NCI-H774 (cell line): ENCODE data around the gene HIF3A.

Experiments used
- DNase-seq: peaks from one replicate; lab custom pipeline; 2025; lab: John Stamatoyannopoulos, UW

HIF3A gene

DNA sequence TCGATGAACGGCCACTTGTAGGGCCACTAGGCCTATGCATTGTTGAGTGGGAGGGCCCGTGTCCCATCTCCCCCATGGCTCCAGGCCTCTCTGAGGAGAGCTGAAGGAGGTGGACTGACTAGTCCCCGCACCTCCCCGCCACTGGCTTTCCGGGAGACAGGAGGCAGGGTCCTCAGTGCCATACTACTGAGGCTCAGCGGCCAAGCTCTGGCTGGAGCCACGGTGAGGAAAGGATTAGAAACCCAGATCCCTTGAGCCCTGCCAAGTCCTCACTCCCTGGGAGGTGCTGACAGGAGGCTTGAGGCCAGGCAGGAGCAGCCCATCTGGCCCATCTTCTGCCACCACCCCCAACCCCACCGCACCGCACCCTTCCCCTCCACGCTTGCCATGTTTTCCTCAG, 87.6 kb downstream of the HIF3A start:
- no peak for DNase-seq

DNA sequence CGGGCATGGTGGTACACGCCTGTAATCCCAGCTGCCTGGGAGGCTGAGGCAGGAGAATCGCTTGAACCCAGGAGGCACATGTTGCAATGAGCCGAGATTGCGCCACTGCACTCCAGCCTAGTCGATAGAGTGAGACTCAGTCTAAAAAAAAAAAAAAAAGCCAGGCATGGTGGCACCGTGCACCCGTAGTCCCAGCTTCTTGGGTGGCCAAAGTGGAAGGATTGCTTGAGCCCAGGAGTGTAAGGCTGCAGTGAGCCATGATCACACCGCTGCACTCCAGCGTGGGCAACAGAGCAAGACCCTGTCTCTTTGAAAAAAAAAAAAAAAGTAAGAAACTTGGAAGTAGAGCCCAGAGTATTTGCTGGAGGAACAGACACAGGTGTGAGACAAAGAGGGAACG, 88.8 kb downstream of the HIF3A start:
- no peak for DNase-seq

DNA sequence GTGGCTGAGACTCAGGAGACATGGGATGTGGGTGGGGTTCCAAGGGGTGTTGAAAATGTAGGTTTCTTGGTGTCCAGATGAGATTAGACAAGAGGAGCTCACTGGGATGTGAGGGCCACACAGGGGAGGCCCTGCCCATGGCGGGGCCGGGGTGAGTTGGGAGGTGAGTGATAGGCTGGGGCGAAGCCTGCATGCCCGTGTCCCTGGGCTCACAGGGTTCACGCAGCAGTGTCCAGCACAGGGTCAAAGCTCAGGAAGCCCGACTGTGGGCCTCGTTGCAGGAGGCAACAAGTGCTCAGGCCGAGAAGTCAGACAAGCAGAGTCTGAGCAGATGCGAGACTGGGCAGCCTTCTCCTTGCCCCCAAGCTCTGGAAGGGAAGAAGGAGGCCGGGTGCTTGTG, 89.3 kb downstream of the HIF3A start:
- DNase-seq = no peak

DNA sequence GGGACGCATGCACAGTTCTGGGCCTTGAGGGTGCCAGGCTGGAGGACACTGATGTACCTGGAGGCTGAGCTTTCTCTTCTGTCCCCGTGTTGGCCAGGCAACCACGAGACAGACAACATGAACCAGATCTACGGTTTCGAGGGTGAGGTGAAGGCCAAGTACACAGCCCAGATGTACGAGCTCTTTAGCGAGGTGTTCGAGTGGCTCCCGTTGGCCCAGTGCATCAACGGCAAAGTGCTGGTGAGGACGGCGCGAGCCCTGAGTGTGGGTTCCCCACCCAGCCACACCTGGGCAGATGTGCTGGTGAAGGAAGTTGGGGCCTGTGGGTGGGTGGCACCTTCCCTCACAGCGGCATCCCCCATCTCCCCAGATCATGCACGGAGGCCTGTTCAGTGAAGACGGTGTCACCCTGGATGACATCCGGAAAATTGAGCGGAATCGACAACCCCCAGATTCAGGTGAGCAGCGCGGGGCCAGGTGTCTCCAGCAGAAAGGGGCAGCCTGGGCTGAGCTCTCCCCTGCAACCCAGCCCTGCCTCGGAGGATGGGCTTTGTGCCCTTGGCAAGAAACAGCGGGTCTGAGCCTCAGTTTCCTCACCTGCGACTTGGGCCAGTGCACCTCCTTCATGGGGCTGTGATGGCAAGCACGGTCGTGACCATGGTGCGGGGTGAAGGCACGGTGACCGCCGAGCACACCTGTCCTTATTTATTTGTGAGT, 90.3 kb downstream of the HIF3A start:
- DNase-seq = no peak

DNA sequence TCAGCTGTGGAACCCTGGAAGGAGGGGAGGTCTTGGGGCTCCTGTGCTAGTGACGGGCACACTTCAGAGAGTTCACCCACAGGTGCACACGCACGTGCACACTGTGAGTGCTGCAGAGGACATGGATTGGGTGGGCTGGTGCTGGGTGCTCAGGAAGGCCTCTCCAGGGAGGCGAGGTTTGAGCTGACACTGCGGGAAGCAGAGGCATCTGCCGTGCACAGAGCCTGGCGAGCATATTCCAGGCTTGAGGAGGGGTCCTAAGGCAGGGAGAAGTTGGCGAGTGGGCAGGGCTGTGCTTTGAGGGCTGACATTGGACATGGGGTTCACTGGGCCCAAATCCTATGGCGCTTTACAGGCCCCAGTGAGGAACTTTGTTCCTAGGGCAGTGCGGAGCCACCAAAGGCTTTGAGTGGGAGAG, 90.9 kb downstream of the HIF3A start:
- DNase-seq = no peak

DNA sequence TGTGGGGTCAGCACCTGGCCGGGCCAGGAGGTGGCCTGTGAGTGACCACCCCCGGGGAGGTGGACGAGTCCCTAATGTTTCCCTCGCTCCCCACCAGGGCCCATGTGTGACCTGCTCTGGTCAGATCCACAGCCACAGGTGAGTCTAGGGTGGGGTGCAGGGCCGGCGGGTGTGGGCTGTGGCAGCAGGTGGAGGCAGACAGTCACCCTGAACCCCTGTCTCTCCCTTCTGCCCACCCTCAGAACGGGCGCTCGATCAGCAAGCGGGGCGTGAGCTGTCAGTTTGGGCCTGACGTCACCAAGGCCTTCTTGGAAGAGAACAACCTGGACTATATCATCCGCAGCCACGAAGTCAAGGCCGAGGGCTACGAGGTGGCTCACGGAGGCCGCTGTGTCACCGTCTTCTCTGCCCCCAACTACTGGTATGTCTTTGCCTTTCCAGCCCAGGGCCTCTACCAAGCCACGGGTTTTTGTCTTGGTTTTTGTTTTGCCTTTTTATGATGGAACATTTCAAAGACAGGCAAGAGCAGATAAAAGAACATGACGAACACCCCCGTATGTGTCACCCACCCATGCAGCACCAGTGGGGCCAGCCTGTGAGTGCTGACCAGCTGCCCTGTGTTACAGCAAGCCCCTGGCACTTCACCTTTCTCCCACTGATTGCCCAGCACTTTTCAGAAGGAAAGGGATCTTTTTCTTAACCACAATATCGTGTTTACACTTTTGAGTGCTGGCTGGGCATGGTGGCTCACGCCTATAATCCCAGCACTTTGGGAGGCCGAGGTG, 91.7 kb downstream of the HIF3A start:
- DNase-seq = no peak

DNA sequence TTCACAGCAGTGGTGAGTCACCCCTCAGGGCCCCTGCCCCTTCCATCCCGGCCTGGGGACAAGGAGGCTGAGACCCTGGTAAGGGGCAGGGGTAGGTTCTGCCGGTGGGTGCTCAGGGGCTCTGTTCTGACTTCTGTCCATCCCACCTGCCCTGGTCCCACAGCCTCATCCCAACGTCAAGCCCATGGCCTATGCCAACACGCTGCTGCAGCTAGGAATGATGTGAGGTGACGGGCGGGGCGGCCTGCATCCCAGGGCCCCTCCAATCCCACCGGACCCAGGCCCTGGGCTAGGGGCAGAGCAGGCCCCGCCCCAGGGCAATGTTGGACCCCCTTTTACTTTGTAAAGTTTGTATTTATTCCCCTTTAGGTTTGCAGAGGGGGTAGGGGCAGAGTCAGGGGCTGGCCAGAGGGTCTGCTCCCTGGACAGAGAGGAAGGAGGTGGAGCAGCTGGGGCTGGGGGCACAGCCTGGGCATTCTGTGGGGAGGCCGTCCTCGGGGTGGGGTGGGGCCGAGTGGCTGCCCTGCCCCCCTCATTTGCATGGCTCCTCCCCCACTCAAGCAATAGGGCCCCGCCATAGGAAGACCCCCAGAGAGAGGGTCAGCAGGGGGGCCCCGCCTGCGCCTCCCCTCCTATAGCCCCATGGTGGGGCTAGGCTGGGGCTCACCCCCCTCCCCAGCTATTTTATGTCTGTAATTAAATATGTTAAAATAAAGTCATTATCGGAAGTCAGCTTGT, 93.4 kb downstream of the HIF3A start:
- no peak for DNase-seq

DNA sequence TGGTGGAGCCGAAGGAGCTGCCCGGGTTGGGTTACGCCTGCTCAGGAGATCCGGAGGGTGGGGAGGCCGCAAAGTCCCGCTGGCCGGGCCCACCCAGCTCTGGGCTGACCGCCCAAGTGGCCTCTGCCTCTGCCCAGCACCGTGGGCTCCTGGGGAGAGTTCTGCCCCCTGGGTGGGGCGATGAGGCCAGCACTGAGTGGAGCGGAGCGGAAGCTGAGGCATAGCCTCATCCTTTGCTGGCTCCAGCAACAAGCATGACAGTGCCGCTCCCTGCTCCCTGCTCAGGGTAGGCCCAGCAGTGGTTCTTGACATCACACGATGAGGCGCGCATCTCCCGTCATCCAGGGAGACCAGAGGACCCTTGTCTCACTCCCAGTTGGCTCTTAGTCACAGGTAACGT, 94.0 kb downstream of the HIF3A start:
- no peak for DNase-seq

DNA sequence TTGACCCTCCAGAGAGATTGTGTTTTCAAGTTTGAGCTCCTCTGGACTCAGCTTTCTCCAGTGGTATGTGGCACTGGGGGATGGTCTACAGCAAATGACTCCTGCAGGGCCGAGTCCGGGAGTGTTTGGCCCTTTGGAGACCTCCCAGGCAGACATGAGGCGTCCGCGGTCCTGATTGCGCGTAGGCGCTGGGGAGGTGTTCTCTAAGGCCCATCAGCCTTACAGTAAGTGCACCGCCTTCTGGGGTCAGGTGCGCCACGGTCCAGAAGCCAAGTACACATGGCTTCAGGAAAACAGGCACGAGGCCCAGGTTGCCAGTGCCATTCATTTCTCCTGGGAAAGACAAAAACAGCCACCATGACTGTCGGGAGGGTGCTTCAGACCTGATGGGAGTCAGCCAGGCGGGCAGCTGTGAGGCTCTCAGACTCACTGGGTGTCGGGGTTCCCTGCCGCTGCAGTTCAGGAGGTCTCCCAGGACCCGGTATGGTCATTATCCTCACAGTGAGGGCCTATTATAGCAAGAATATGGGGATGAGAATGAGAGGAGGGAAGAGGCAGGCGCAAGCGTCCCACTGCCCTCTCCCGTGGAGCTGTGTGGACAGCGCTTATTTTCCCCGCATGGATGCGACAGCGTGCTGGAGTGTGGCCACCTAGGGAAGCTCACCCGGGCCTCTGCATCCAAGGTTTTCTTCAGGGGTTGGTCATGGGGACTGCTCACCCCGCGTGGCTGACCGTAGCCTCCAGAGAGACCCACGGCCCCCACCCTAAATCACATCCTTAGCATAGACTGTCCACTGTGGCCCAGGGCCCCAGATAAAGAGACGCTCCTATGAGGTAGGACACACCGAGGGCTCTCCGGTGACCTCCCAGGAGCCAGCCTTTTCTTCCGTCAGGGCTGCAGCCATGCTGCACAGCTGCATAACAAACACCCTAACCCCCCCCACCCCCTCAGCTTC, 94.7 kb downstream of the HIF3A start:
- DNase-seq = no peak

DNA sequence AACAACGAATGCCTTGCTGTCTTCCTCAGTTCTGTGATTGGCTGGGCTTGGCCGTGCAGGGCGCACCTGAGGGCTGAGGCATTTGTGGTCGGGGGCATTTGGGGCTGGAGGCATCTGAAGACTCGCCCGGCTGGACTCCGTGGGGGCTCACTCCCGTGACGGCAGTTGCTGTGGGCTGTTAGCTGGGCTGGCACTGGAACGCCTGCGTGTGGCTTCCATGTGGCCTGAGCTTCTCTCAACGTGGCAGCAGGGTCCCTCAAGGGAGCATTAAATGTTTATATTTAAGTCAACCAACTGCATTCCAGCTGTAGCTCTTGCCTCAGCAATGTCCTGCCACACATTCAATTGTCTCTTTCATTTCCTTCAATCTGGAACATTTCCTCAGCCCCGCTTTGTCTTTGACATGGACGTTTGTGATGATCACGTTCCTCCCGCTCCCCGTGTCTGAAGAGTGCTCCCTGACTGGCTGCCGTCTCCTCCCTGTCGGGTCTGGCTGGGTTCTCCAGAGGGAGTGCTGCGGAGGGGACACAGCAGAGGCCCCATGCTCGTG, 95.5 kb downstream of the HIF3A start:
- DNase-seq = no peak

DNA sequence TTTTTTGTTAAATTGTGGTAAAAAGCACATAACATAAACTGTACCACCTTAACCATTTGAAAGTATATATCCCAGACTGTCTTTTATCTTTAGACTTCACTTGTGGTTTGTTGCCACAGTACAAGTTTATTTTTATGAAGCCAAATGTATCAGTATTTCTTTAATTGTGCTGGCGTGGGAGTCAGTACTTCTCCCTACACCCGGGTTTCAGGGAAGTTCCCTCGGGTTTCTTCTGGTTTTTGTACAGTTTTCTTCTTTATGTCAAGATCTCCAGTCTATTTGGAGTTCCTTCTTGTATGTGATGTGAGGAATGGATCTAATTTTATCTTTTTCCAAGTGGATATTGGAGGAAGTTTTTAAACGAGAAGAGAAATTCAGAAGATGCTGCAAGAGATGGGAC, 96.0 kb downstream of the HIF3A start:
- no peak for DNase-seq
